Activated T-cell treated with anti-CD3 and anti-CD28 coated beads, Interleukin-2, amount 50 U/mL, for 4 hours (primary cell): ENCODE data around the gene LHPP. TPM values are rescaled to one million over a fixed set of nuclear protein-coding genes. Genes with fewer than 3 reads are reported as not detected.

ENCODE experiments used
- ATAC-seq, 2 donors: fragments of 200-7000 bp; cut with Tn5 transposase; one replicate each; pipeline ENCODE4 v1.10.0; 2021
- DNase-seq: peaks from one replicate; pipeline ENCODE4 v3.0.0-alpha.2; 2020
- H3K27me3 Mint-ChIP-seq: one replicate; pipeline ENCODE4 v1.8.0; 2021; ENCODE audit warnings: low read depth, mixed read lengths
- H3K36me3 Mint-ChIP-seq: one replicate; pipeline ENCODE4 v1.8.0; 2022; ENCODE audit warnings: mixed read lengths; ENCODE audit not compliant: insufficient read depth
- H3K4me1 Mint-ChIP-seq: one replicate; pipeline ENCODE4 v1.8.0; 2021; ENCODE audit warnings: low read depth, mixed read lengths
- H3K4me3 Mint-ChIP-seq: one replicate; pipeline ENCODE4 v1.8.0; 2021; ENCODE audit warnings: mild to moderate bottlenecking, moderate library complexity, mixed read lengths
- H3K9me3 Mint-ChIP-seq: one replicate; pipeline ENCODE4 v1.8.0; 2021; ENCODE audit warnings: mixed read lengths
- total RNA-seq, 3 donors: library from RNA; stranded (reverse); gene quantifications; one replicate each; pipeline ENCODE4 v1.2.1, GENCODE V29; 2021

The LHPP gene
- total RNA-seq, 3 donors from 2014 or later, result 2.5 to 3.3 (median 3.2) TPM

- Mint-ChIP-seq H3K27me3 (no peaks in the 10 kb centered on the region), H3K4me3 (no peak overlapping the region), H3K4me1 (no peaks in the 10 kb centered on the region), H3K9me3 (no peaks in the 10 kb centered on the region), H3K36me3 (peaks cover 3% of the 10 kb centered on the region)
- no peak for ATAC-seq
- DNase-seq, result no peak
Measured at GRCh38 chr10:124522131-124522932, 60.7 kb downstream of the LHPP start.

- H3K4me1 Mint-ChIP-seq, result no peaks in the 10 kb centered on the region
- ATAC-seq (no peak), DNase-seq (no peak)
- no peaks in the 10 kb centered on the region for H3K27me3 Mint-ChIP-seq
- no peaks in the 10 kb centered on the region for H3K9me3 Mint-ChIP-seq
- H3K4me3 Mint-ChIP-seq, result no peak overlapping the region
- H3K36me3 Mint-ChIP-seq, result peaks cover 3% of the 10 kb centered on the region
Measured at GRCh38 chr10:124522933-124523871, 61.6 kb downstream of the LHPP start.

GRCh38 chr10:124523901-124524300 is 62.3 kb downstream of the LHPP start:
- H3K36me3 Mint-ChIP-seq, result peaks cover 3% of the 10 kb centered on the region
- ATAC-seq (no peak), DNase-seq (no peak)
- no peaks in the 10 kb centered on the region for H3K4me1 Mint-ChIP-seq
- H3K27me3 Mint-ChIP-seq, result no peaks in the 10 kb centered on the region
- H3K4me3 Mint-ChIP-seq, result no peak overlapping the region
- no peaks in the 10 kb centered on the region for H3K9me3 Mint-ChIP-seq

- Mint-ChIP-seq H3K36me3 (no peaks in the 10 kb centered on the region), H3K4me1 (peaks cover under 1% of the 10 kb centered on the region), H3K9me3 (no peaks in the 10 kb centered on the region), H3K27me3 (no peaks in the 10 kb centered on the region), H3K4me3 (no peak overlapping the region)
- DNase-seq (no peak), ATAC-seq (no peak)
Measured at GRCh38 chr10:124524991-124525653, 63.5 kb downstream of the LHPP start.

GRCh38 chr10:124525751-124526600 is 64.4 kb downstream of the LHPP start:
- no peak for ATAC-seq
- Mint-ChIP-seq H3K27me3 (no peaks in the 10 kb centered on the region), H3K4me3 (no peak overlapping the region), H3K4me1 (peaks cover 4% of the 10 kb centered on the region), H3K9me3 (no peaks in the 10 kb centered on the region), H3K36me3 (no peaks in the 10 kb centered on the region)
- DNase-seq, result no peak

GRCh38 chr10:124526621-124527267 is 65.1 kb downstream of the LHPP start:
- Mint-ChIP-seq H3K9me3 (no peaks in the 10 kb centered on the region), H3K36me3 (no peaks in the 10 kb centered on the region), H3K27me3 (no peaks in the 10 kb centered on the region)

GRCh38 chr10:124527874-124528395 is 66.3 kb downstream of the LHPP start:
- Mint-ChIP-seq H3K27me3 (no peaks in the 10 kb centered on the region), H3K36me3 (no peaks in the 10 kb centered on the region), H3K9me3 (no peaks in the 10 kb centered on the region), H3K4me3 (no peak overlapping the region), H3K4me1 (peaks cover 4% of the 10 kb centered on the region)
- DNase-seq (no peak), ATAC-seq (no peak)

More at GRCh38 chr10:124526621-124527267, 65.1 kb downstream of the LHPP start:
- DNase-seq (no peak), ATAC-seq (no peak)
- H3K4me3 Mint-ChIP-seq, result no peak overlapping the region
- H3K4me1 Mint-ChIP-seq, result peaks cover 4% of the 10 kb centered on the region

- Mint-ChIP-seq H3K9me3 (no peaks in the 10 kb centered on the region), H3K36me3 (no peaks in the 10 kb centered on the region), H3K4me1 (peaks cover 4% of the 10 kb centered on the region), H3K4me3 (no peak overlapping the region), H3K27me3 (no peaks in the 10 kb centered on the region)
- no peak for DNase-seq
- ATAC-seq, result peak in 1 of 2 donors; percentile 5
Measured at GRCh38 chr10:124529661-124530214, 68.1 kb downstream of the LHPP start.

GRCh38 chr10:124530215-124530665 is 68.6 kb downstream of the LHPP start:
- Mint-ChIP-seq H3K4me3 (no peak overlapping the region), H3K36me3 (no peaks in the 10 kb centered on the region), H3K9me3 (no peaks in the 10 kb centered on the region), H3K27me3 (no peaks in the 10 kb centered on the region), H3K4me1 (peaks cover 5% of the 10 kb centered on the region)
- DNase-seq (peak; percentile 86), ATAC-seq (peak; percentile 97 to 99)

- Mint-ChIP-seq H3K27me3 (no peaks in the 10 kb centered on the region), H3K36me3 (no peaks in the 10 kb centered on the region), H3K9me3 (no peaks in the 10 kb centered on the region), H3K4me1 (peaks cover 5% of the 10 kb centered on the region), H3K4me3 (no peak overlapping the region)
- DNase-seq, result no peak
- ATAC-seq, result no peak
Measured at GRCh38 chr10:124530816-124531215, 69.2 kb downstream of the LHPP start.

GRCh38 chr10:124532106-124532641 is 70.6 kb downstream of the LHPP start:
- no peaks in the 10 kb centered on the region for H3K36me3 Mint-ChIP-seq
- H3K9me3 Mint-ChIP-seq, result no peaks in the 10 kb centered on the region
- no peak for DNase-seq
- peaks cover 5% of the 10 kb centered on the region for H3K4me1 Mint-ChIP-seq
- H3K27me3 Mint-ChIP-seq, result no peaks in the 10 kb centered on the region
- ATAC-seq, result no peak
- no peak overlapping the region for H3K4me3 Mint-ChIP-seq

- no peak for DNase-seq
- no peak for ATAC-seq
- Mint-ChIP-seq H3K27me3 (no peaks in the 10 kb centered on the region), H3K4me1 (peaks cover 5% of the 10 kb centered on the region), H3K36me3 (no peaks in the 10 kb centered on the region), H3K4me3 (no peak overlapping the region), H3K9me3 (no peaks in the 10 kb centered on the region)
Measured at GRCh38 chr10:124532788-124533187, 71.2 kb downstream of the LHPP start.
